GM18909 (cell line): Measurements from ENCODE around the gene HAPLN1.

Experiments
- ATAC-seq: cut with Tn5 transposase; IDR thresholded peaks from one replicate; pipeline ENCODE4 v1.9.1; 2021; ENCODE audit warnings: mild to moderate bottlenecking; ENCODE audit not compliant: unreplicated experiment, poor library complexity

HAPLN1 gene

GRCh38 chr5:83718936-83719495 is 1.6 kb downstream of the HAPLN1 start:
- no peak for ATAC-seq

GRCh38 chr5:83718195-83718825 is 2.3 kb downstream of the HAPLN1 start:
- peak; percentile 84 for ATAC-seq

- ATAC-seq: no peak
Measured at GRCh38 chr5:83715236-83716065, 5.2 kb downstream of the HAPLN1 start.

- no peak for ATAC-seq
Measured at GRCh38 chr5:83714810-83715209, 5.8 kb downstream of the HAPLN1 start.

- ATAC-seq: peak; percentile 88
Measured at GRCh38 chr5:83711982-83712601, 8.6 kb downstream of the HAPLN1 start.

GRCh38 chr5:83709973-83710372 is 10.7 kb downstream of the HAPLN1 start:
- no peak for ATAC-seq

- ATAC-seq: no peak
Measured at GRCh38 chr5:83708170-83708569, 12.5 kb downstream of the HAPLN1 start.

GRCh38 chr5:83703059-83703458 is 17.6 kb downstream of the HAPLN1 start:
- no peak for ATAC-seq

GRCh38 chr5:83701886-83702285 is 18.8 kb downstream of the HAPLN1 start:
- ATAC-seq: no peak

GRCh38 chr5:83689881-83690280 is 30.8 kb downstream of the HAPLN1 start:
- ATAC-seq: no peak

GRCh38 chr5:83688281-83688680 is 32.4 kb downstream of the HAPLN1 start:
- no peak for ATAC-seq

GRCh38 chr5:83687124-83687619 is 33.5 kb downstream of the HAPLN1 start:
- ATAC-seq: no peak

- ATAC-seq: no peak
Measured at GRCh38 chr5:83686251-83686650, 34.4 kb downstream of the HAPLN1 start.

GRCh38 chr5:83683836-83684235 is 36.8 kb downstream of the HAPLN1 start:
- no peak for ATAC-seq

- no peak for ATAC-seq
Measured at GRCh38 chr5:83672646-83673045, 48.0 kb downstream of the HAPLN1 start.

GRCh38 chr5:83672158-83672557 is 48.5 kb downstream of the HAPLN1 start:
- no peak for ATAC-seq

- ATAC-seq: no peak
Measured at GRCh38 chr5:83665631-83666030, 55.0 kb downstream of the HAPLN1 start.

GRCh38 chr5:83662558-83662957 is 58.1 kb downstream of the HAPLN1 start:
- no peak for ATAC-seq

- ATAC-seq: no peak
Measured at GRCh38 chr5:83657807-83658525, 62.7 kb downstream of the HAPLN1 start.

- ATAC-seq: no peak
Measured at GRCh38 chr5:83654427-83654994, 66.1 kb downstream of the HAPLN1 start.
